SK-N-SH treated with all-trans-retinoic acid at 6 μM for 48 hours (cell line): ENCODE data around the gene SELENOM.

Source experiments
- ATAC-seq: fragments of 200-7000 bp; cut with Tn5 transposase; 3 replicates; pipeline ENCODE4 v1.9.1; 2020; ENCODE audit warnings: mild to moderate bottlenecking, moderate library complexity
- ARNTL ChIP-seq: fragments of 450-650 bp; formaldehyde crosslinking; IDR thresholded peaks from 2 replicates; pipeline ENCODE4 v1.5.0; 2020; ENCODE audit warnings: low read depth, mild to moderate bottlenecking, moderate library complexity, borderline replicate concordance
- BACH2 ChIP-seq: fragments of 250-450 bp; sonication (Bioruptor Pico); IDR thresholded peaks from 2 replicates; pipeline ENCODE4 v1.9.0; 2021; ENCODE audit warnings: mild to moderate bottlenecking, borderline replicate concordance
- CSDC2 ChIP-seq: fragments of 250-450 bp; sonication (Bioruptor Pico); IDR thresholded peaks from 2 replicates; pipeline ENCODE4 v1.5.0; 2020; ENCODE audit warnings: mild to moderate bottlenecking, moderate library complexity
- ESRRG ChIP-seq: fragments of 250-450 bp; sonication (Bioruptor Pico); IDR thresholded peaks from 2 replicates; pipeline ENCODE4 v1.6.1; 2021; ENCODE audit warnings: mild to moderate bottlenecking
- GLIS3 ChIP-seq: fragments of 250-450 bp; sonication (Bioruptor Pico); IDR thresholded peaks from 2 replicates; pipeline ENCODE4 v1.5.0; 2020; ENCODE audit warnings: mild to moderate bottlenecking, moderate library complexity
- ISL1 ChIP-seq: fragments of 250-450 bp; sonication (Bioruptor Pico); IDR thresholded peaks from 2 replicates; pipeline ENCODE4 v2.1.2; 2022; ENCODE audit warnings: mild to moderate bottlenecking, moderate library complexity
- OSR1 ChIP-seq: fragments of 250-450 bp; sonication (Bioruptor Pico); IDR thresholded peaks from 2 replicates; pipeline ENCODE4 v1.8.0; 2022; ENCODE audit warnings: moderate library complexity, mild to moderate bottlenecking, inconsistent platforms
- PPARA ChIP-seq: fragments of 250-450 bp; sonication (Bioruptor Pico); IDR thresholded peaks from 2 replicates; pipeline ENCODE4 v1.5.0; 2020; ENCODE audit warnings: mild to moderate bottlenecking, borderline replicate concordance
- RARB ChIP-seq: fragments of 250-450 bp; sonication (Bioruptor Pico); IDR thresholded peaks from 2 replicates; pipeline ENCODE4 v1.8.0; 2021; ENCODE audit warnings: mild to moderate bottlenecking, moderate library complexity
- SNAI2 ChIP-seq: fragments of 250-450 bp; sonication (Bioruptor Pico); IDR thresholded peaks from 2 replicates; pipeline ENCODE4 v1.5.0; 2020; ENCODE audit warnings: mild to moderate bottlenecking, moderate library complexity
- TCF4 ChIP-seq: fragments of 250-450 bp; sonication (Bioruptor Pico); IDR thresholded peaks from 2 replicates; pipeline ENCODE4 v1.8.0; 2021; ENCODE audit warnings: mild to moderate bottlenecking, moderate library complexity, borderline replicate concordance
- TOX ChIP-seq: fragments of 250-450 bp; sonication (Bioruptor Pico); IDR thresholded peaks from 2 replicates; pipeline ENCODE4 v1.8.0; 2021; ENCODE audit warnings: mild to moderate bottlenecking, moderate library complexity, borderline replicate concordance
- ZC3H10 ChIP-seq: fragments of 250-450 bp; sonication (Bioruptor Pico); IDR thresholded peaks from 2 replicates; pipeline ENCODE4 v1.5.1; 2021; ENCODE audit warnings: mild to moderate bottlenecking, moderate library complexity
- ZFP3 ChIP-seq: fragments of 250-450 bp; sonication (Bioruptor Pico); IDR thresholded peaks from 2 replicates; pipeline ENCODE4 v1.5.0; 2020; ENCODE audit warnings: mild to moderate bottlenecking, moderate library complexity
- ZFP30 ChIP-seq: fragments of 450-650 bp; formaldehyde crosslinking; IDR thresholded peaks from 2 replicates; pipeline ENCODE4 v1.5.0; 2022; ENCODE audit warnings: mild to moderate bottlenecking, moderate library complexity
- ZNF565 ChIP-seq: fragments of 450-650 bp; formaldehyde crosslinking; conservative IDR thresholded peaks from 2 replicates; pipeline ENCODE4 v1.5.0; 2020; ENCODE audit warnings: low read depth, mild to moderate bottlenecking, moderate library complexity
- ZNF70 ChIP-seq: fragments of 450-650 bp; formaldehyde crosslinking; IDR thresholded peaks from 2 replicates; pipeline ENCODE4 v1.5.0; 2020; ENCODE audit warnings: mild to moderate bottlenecking, moderate library complexity
- TF ChIP-seq, protein P1 (sequence below): fragments of 250-450 bp; sonication (Bioruptor Pico); IDR thresholded peaks from 2 replicates; pipeline ENCODE4 v1.5.1; 2020; ENCODE audit warnings: low read depth, mild to moderate bottlenecking, moderate library complexity
- TF ChIP-seq, protein P2 (sequence below): fragments of 250-450 bp; sonication (Bioruptor Pico); IDR thresholded peaks from 2 replicates; pipeline ENCODE4 v1.8.0; 2021; ENCODE audit warnings: low read depth, mild to moderate bottlenecking, moderate library complexity, borderline replicate concordance
- TF ChIP-seq, protein P3 (sequence below): fragments of 250-450 bp; sonication (Bioruptor Pico); IDR thresholded peaks from 2 replicates; pipeline ENCODE4 v1.8.0; 2020; ENCODE audit warnings: mild to moderate bottlenecking, moderate library complexity, borderline replicate concordance

The SELENOM gene

DNA sequence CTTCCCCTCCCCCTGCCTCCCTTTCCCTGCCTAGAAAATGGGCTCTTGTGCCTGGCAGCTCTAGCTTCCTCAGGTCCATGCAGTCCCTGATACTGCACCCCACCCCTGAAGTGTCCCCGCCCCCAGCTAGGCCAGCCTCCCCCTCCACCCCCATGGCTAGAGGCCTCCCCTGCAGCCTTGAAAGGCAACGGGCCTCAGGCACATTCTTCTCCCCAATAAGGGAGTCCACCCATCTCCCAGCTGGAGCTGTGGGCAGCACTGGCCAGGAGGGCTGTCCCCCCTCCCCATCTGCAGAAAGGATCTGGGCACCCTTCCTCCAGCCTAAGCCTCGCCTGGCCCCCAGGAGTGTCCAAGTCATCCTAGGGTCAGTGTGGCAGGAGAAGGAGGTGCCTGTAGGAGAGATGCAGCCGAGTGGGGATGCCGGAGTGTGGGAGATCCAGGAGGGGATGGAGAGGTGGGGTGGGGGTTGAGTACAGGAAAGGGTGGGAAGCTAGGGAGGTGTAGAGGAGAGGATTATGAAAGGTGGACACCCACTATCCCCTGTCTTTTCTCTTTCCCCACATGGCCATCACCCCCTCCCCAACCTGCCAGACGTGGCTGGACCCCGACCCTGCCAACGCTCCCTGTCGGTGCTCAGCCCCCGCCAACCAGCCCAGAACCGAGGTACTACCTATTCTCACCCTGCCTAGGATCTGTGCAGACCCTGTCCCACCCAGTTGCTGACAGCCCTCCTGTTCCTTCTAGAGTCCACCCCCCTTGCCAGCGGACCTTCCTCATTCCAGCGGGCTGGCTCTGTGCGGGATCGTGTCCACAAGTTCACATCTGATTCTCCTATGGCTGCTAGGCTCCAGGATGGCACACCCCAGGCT is 16.9 kb downstream of the SELENOM start:
- ATAC-seq: no peak
- TF ChIP-seq OSR1 (CRISPR knock-in tag) (no peak), ZNF70 (CRISPR knock-in tag) (no peak), PPARA (CRISPR knock-in tag) (no peak), ESRRG (CRISPR knock-in tag) (no peak), GLIS3 (CRISPR knock-in tag) (no peak), TOX (CRISPR knock-in tag) (no peak), ZFP3 (CRISPR knock-in tag) (no peak), ISL1 (CRISPR knock-in tag) (no peak), RARB (CRISPR knock-in tag) (no peak), ZC3H10 (CRISPR knock-in tag) (no peak), ARNTL (no peak), TCF4 (CRISPR knock-in tag) (no peak)
- TF ChIP-seq, protein P1, sequence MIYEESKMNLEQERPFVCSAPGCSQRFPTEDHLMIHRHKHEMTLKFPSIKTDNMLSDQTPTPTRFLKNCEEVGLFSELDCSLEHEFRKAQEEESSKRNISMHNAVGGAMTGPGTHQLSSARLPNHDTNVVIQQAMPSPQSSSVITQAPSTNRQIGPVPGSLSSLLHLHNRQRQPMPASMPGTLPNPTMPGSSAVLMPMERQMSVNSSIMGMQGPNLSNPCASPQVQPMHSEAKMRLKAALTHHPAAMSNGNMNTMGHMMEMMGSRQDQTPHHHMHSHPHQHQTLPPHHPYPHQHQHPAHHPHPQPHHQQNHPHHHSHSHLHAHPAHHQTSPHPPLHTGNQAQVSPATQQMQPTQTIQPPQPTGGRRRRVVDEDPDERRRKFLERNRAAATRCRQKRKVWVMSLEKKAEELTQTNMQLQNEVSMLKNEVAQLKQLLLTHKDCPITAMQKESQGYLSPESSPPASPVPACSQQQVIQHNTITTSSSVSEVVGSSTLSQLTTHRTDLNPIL: no peak
- TF ChIP-seq, protein P2, sequence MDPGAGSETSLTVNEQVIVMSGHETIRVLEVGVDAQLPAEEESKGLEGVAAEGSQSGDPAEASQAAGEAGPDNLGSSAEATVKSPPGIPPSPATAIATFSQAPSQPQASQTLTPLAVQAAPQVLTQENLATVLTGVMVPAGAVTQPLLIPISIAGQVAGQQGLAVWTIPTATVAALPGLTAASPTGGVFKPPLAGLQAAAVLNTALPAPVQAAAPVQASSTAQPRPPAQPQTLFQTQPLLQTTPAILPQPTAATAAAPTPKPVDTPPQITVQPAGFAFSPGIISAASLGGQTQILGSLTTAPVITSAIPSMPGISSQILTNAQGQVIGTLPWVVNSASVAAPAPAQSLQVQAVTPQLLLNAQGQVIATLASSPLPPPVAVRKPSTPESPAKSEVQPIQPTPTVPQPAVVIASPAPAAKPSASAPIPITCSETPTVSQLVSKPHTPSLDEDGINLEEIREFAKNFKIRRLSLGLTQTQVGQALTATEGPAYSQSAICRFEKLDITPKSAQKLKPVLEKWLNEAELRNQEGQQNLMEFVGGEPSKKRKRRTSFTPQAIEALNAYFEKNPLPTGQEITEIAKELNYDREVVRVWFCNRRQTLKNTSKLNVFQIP (CRISPR knock-in tag): no peak
- TF ChIP-seq, protein P3, sequence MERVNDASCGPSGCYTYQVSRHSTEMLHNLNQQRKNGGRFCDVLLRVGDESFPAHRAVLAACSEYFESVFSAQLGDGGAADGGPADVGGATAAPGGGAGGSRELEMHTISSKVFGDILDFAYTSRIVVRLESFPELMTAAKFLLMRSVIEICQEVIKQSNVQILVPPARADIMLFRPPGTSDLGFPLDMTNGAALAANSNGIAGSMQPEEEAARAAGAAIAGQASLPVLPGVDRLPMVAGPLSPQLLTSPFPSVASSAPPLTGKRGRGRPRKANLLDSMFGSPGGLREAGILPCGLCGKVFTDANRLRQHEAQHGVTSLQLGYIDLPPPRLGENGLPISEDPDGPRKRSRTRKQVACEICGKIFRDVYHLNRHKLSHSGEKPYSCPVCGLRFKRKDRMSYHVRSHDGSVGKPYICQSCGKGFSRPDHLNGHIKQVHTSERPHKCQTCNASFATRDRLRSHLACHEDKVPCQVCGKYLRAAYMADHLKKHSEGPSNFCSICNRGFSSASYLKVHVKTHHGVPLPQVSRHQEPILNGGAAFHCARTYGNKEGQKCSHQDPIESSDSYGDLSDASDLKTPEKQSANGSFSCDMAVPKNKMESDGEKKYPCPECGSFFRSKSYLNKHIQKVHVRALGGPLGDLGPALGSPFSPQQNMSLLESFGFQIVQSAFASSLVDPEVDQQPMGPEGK (CRISPR knock-in tag): no peak

DNA sequence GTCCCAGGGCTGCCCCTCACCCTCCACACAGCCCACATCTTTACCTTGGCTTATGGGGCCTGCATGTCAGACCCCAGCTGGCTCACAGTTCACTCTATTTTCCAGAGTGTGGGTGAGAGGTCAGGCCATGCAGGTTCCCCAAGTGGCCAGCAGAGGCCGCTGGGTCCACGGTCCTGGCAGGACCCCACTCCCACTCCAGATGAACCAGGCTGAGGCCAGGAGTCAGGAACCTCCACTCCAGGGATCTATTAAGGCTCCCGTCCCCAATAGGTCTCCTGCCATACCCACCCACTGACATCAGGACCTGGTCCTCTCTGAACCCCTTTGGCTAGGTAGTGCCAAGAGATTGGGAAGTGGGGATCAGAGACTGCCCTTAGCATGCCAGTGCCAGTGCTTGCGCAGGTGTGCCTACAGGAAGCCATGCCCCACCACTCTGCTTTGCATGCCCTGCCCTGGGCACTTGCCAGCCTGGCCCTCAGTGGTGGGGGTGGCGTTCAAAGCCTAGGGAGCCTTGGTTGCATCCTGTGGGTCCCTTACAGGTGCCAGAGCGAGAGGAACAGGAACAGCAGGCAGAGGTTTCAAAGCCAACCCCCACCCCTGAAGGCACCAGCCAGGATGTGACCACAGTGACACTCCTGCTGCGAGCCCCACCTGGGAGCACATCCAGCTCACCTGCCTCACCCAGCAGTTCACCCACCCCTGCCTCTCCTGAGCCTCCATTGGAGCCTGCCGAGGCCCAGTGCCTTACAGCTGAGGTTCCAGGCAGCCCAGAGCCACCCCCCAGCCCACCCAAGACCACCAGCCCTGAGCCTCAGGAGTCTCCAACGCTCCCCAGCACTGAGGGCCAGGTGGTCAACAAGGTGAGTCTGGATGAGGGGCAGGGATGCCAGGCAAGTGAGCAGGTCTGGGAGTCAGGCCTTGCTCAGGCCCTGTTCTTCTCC is 17.9 kb downstream of the SELENOM start:
- peak; percentile 47 for ATAC-seq
- no peak for TF ChIP-seq ZNF565 (CRISPR knock-in tag)
- TF ChIP-seq, protein P2 (CRISPR knock-in tag): no peak
- TF ChIP-seq ZC3H10 (CRISPR knock-in tag): no peak
- TF ChIP-seq SNAI2: no peak
- no peak for TF ChIP-seq ARNTL
- no peak for TF ChIP-seq ZFP3 (CRISPR knock-in tag)
- no peak for TF ChIP-seq ESRRG (CRISPR knock-in tag)
- no peak for TF ChIP-seq BACH2 (CRISPR knock-in tag)
- TF ChIP-seq, protein P3 (CRISPR knock-in tag): no peak
- TF ChIP-seq ZFP30 (CRISPR knock-in tag): no peak
- TF ChIP-seq CSDC2 (CRISPR knock-in tag): no peak
- TF ChIP-seq, protein P1: no peak
- no peak for TF ChIP-seq ZNF70 (CRISPR knock-in tag)
- TF ChIP-seq RARB (CRISPR knock-in tag): no peak
- TF ChIP-seq, all 23 proteins: peak for 0
